PC-3 (cell line): ENCODE measurements around the gene RNF182. TPM values are rescaled to one million over a fixed set of nuclear protein-coding genes. Genes with fewer than 3 reads are reported as not detected.

Experiments used
- ATAC-seq: fragments of 200-7000 bp; cut with Tn5 transposase; 2 replicates; pipeline ENCODE4 v1.9.1; 2020; ENCODE audit warnings: mild to moderate bottlenecking, moderate library complexity
- BruUV-seq: library from RNA; stranded (reverse); fragments of 400-500 nt; replicated peaks from 2 replicates; lab custom pipeline; 2021; lab: Mats Ljungman, UMichigan
- CTCF ChIA-PET: fragments of 300-600 bp; sonication (Branson Sonifier 250); formaldehyde crosslinking; loops from one replicate; lab custom pipeline; 2022; ENCODE audit warnings: antibody characterized with exemption; lab: Charles Lee
- POLR2A ChIA-PET: fragments of 300-600 bp; sonication (Branson Sonifier 250); formaldehyde crosslinking; loops from one replicate; lab custom pipeline; 2022; ENCODE audit warnings: antibody characterized with exemption; ENCODE audit not compliant: unreplicated experiment; lab: Charles Lee
- DNase-seq: peaks from one replicate; pipeline ENCODE4 v3.0.0-alpha.2; 2015
- H2AFZ ChIP-seq: fragments of 300-600 bp; sonication (generic); 2 replicates; pipeline ENCODE4 v1.6.0; 2016; ENCODE audit warnings: antibody characterized with exemption, low read length
- H3F3A ChIP-seq: fragments of 300-600 bp; sonication (generic); one replicate; pipeline ENCODE4 v1.6.0; 2017; ENCODE audit warnings: antibody characterized with exemption, low read length, control low read depth, mild to moderate bottlenecking; ENCODE audit not compliant: unreplicated experiment
- H3K27ac ChIP-seq: fragments of 300-600 bp; sonication (generic); 2 replicates; pipeline ENCODE4 v1.5.1; 2016; ENCODE audit warnings: mild to moderate bottlenecking, low read length
- H3K27me3 ChIP-seq: fragments of 300-600 bp; sonication (generic); 2 replicates; pipeline ENCODE4 v1.6.1; 2016; ENCODE audit warnings: low read length, mixed read lengths
- H3K36me3 ChIP-seq: fragments of 300-600 bp; sonication (generic); 2 replicates; pipeline ENCODE4 v1.6.1; 2016; ENCODE audit warnings: low read depth, mixed run types, low read length, mixed read lengths
- H3K4me1 ChIP-seq: fragments of 300-600 bp; sonication (generic); 2 replicates; pipeline ENCODE4 v1.5.1; 2016; ENCODE audit warnings: low read length; ENCODE audit not compliant: insufficient read depth
- H3K4me2 ChIP-seq: fragments of 300-600 bp; sonication (generic); 2 replicates; pipeline ENCODE4 v1.6.0; 2016; ENCODE audit warnings: low read length
- H3K4me3 ChIP-seq: fragments of 300-600 bp; sonication (generic); 2 replicates; pipeline ENCODE4 v1.5.1; 2016; ENCODE audit warnings: mild to moderate bottlenecking, low read length, mixed read lengths
- H3K79me2 ChIP-seq: fragments of 300-600 bp; sonication (generic); 2 replicates; pipeline ENCODE4 v1.6.1; 2017; ENCODE audit warnings: low read length, mixed read lengths
- H3K9ac ChIP-seq: fragments of 300-600 bp; sonication (generic); 2 replicates; pipeline ENCODE4 v1.6.0; 2016; ENCODE audit warnings: mild to moderate bottlenecking, low read length
- H3K9me2 ChIP-seq: fragments of 300-600 bp; sonication (generic); replicated peaks from 2 replicates; pipeline ENCODE4 v1.6.1; 2016; ENCODE audit warnings: mixed run types, low read length, mixed read lengths
- H3K9me3 ChIP-seq: fragments of 300-600 bp; sonication (generic); 2 replicates; pipeline ENCODE4 v1.6.1; 2016; ENCODE audit warnings: low read length, mixed read lengths
- H4K20me1 ChIP-seq: fragments of 300-600 bp; sonication (generic); 2 replicates; pipeline ENCODE4 v1.6.1; 2016; ENCODE audit warnings: low read length, mixed read lengths
- CTCF ChIP-seq: fragments of 300-600 bp; sonication (generic); conservative IDR thresholded peaks from 2 replicates; pipeline ENCODE4 v1.5.1; 2017; ENCODE audit warnings: antibody characterized with exemption, low read depth, mild to moderate bottlenecking, low read length
- EZH2 ChIP-seq: fragments of 300-600 bp; sonication (generic); IDR thresholded peaks from one replicate; pipeline ENCODE4 v1.6.1; 2017; ENCODE audit warnings: antibody characterized with exemption, mild to moderate bottlenecking, low read length; ENCODE audit not compliant: unreplicated experiment
- EZH2phosphoT487 ChIP-seq: fragments of 300-600 bp; sonication (generic); IDR thresholded peaks from 2 replicates; pipeline ENCODE4 v1.6.1; 2018; ENCODE audit warnings: mild to moderate bottlenecking, antibody characterized with exemption, low read length, borderline replicate concordance
- intact Hi-C: fragments of 100-400 bp; cut with micrococcal nuclease; formaldehyde crosslinking; loops from 2 replicates; pipeline ENCODE4 v1.9.0; 2023
- total RNA-seq: library from RNA; depleted of rRNA; stranded (reverse); fragments of >200 nt; gene quantifications from 2 replicates; pipeline ENCODE4 v1.2.3, GENCODE V29; 2014

The RNF182 gene
- total RNA-seq, 1 experiment from 2014 or later: 24.7 TPM

GRCh38 chr6:13881621-13882165 lies 43.1 kb upstream of the RNF182 start:
- no peaks in the 10 kb centered on the region for H3F3A ChIP-seq
- H3K36me3 ChIP-seq: no peaks in the 10 kb centered on the region
- DNase-seq: no peak
- H4K20me1 ChIP-seq: no peaks in the 10 kb centered on the region
- no peak overlapping the region for H2AFZ ChIP-seq
- no peaks in the 10 kb centered on the region for H3K27me3 ChIP-seq
- H3K4me2 ChIP-seq: no peak overlapping the region
- ATAC-seq: no peak
- intact Hi-C loops: no loop called here
- no peak overlapping the region for H3K4me3 ChIP-seq
- H3K79me2 ChIP-seq: no peaks in the 10 kb centered on the region
- H3K9me3 ChIP-seq: no peaks in the 10 kb centered on the region
- H3K9ac ChIP-seq: no peak overlapping the region
- no peaks in the 10 kb centered on the region for H3K4me1 ChIP-seq
- ChIA-PET POLR2A (no interaction called here), CTCF (no interaction called here)
- H3K27ac ChIP-seq: no peak overlapping the region
- BruUV-seq: no TSS peak
- no peak for TF ChIP-seq CTCF
- no peak for TF ChIP-seq EZH2phosphoT487
- TF ChIP-seq EZH2: no peak
- no peaks in the 10 kb centered on the region for H3K9me2 ChIP-seq

- intact Hi-C loops: no loop called here
- H2AFZ ChIP-seq: no peak overlapping the region
- H3K27me3 ChIP-seq: no peaks in the 10 kb centered on the region
- H3K4me2 ChIP-seq: no peak overlapping the region
- no TSS peak for BruUV-seq
- no peaks in the 10 kb centered on the region for H3K4me1 ChIP-seq
- no peak overlapping the region for H3K9ac ChIP-seq
- H3K27ac ChIP-seq: no peak overlapping the region
- no peaks in the 10 kb centered on the region for H3F3A ChIP-seq
- H3K79me2 ChIP-seq: no peaks in the 10 kb centered on the region
- no peaks in the 10 kb centered on the region for H3K9me3 ChIP-seq
- CTCF ChIA-PET: no interaction called here
- no peak for TF ChIP-seq EZH2
- TF ChIP-seq CTCF: no peak
- no peak for TF ChIP-seq EZH2phosphoT487
- H3K4me3 ChIP-seq: no peak overlapping the region
- no peaks in the 10 kb centered on the region for H3K36me3 ChIP-seq
- no peaks in the 10 kb centered on the region for H4K20me1 ChIP-seq
- DNase-seq: no peak
- ATAC-seq: no peak
- POLR2A ChIA-PET: no interaction called here
- H3K9me2 ChIP-seq: no peaks in the 10 kb centered on the region
These were observed 40.8 kb upstream of the RNF182 start for GRCh38 chr6:13883966-13884365.

- ChIA-PET CTCF (no interaction called here), POLR2A (no interaction called here)
- Histone ChIP-seq H3F3A (no peaks in the 10 kb centered on the region), H3K4me1 (no peaks in the 10 kb centered on the region), H2AFZ (no peak overlapping the region), H3K4me2 (no peak overlapping the region), H4K20me1 (no peaks in the 10 kb centered on the region), H3K4me3 (no peak overlapping the region), H3K27ac (no peak overlapping the region), H3K9me2 (no peaks in the 10 kb centered on the region), H3K9ac (no peak overlapping the region), H3K9me3 (no peaks in the 10 kb centered on the region), H3K27me3 (no peaks in the 10 kb centered on the region), H3K79me2 (no peaks in the 10 kb centered on the region), H3K36me3 (no peaks in the 10 kb centered on the region)
- no TSS peak for BruUV-seq
- intact Hi-C loops: no loop called here
- DNase-seq: no peak
- no peak for TF ChIP-seq CTCF
- TF ChIP-seq EZH2phosphoT487: no peak
- TF ChIP-seq EZH2: no peak
- ATAC-seq: no peak
These were observed 40.4 kb upstream of the RNF182 start for GRCh38 chr6:13884397-13884796.
